Hepatocyte (in vitro differentiated cells): ENCODE measurements around the gene PHF21B. TPM values are rescaled to one million over a fixed set of nuclear protein-coding genes. Genes with fewer than 3 reads are reported as not detected.

Experiments used
- DNase-seq: peaks from one replicate; pipeline ENCODE4 v3.0.0-alpha.2; 2016; ENCODE audit warnings: low spot score
- H2AFZ ChIP-seq: fragments of 200-600 bp; sonication (generic); 2 replicates; pipeline ENCODE4 v1.6.0; 2016; ENCODE audit warnings: antibody characterized with exemption, mild to moderate bottlenecking
- H3K27ac ChIP-seq: fragments of 200-600 bp; sonication (generic); 2 replicates; pipeline ENCODE4 v1.5.1; 2016; ENCODE audit warnings: mild to moderate bottlenecking
- H3K27me3 ChIP-seq: fragments of 200-600 bp; sonication (generic); 2 replicates; pipeline ENCODE4 v1.6.1; 2016
- H3K36me3 ChIP-seq: fragments of 200-600 bp; sonication (generic); replicated peaks from 2 replicates; pipeline ENCODE4 v1.5.1; 2016; ENCODE audit warnings: low read depth; ENCODE audit not compliant: insufficient read depth
- H3K4me1 ChIP-seq: fragments of 200-600 bp; sonication (generic); 2 replicates; pipeline ENCODE4 v1.5.1; 2016; ENCODE audit warnings: mild to moderate bottlenecking, moderate library complexity; ENCODE audit not compliant: insufficient read depth
- H3K4me2 ChIP-seq: fragments of 200-600 bp; sonication (generic); 2 replicates; pipeline ENCODE4 v1.6.0; 2016
- H3K4me3 ChIP-seq: fragments of 200-600 bp; sonication (generic); 2 replicates; pipeline ENCODE4 v1.5.1; 2016; ENCODE audit warnings: mild to moderate bottlenecking
- H3K79me2 ChIP-seq: fragments of 200-600 bp; sonication (generic); 2 replicates; pipeline ENCODE4 v1.6.0; 2017; ENCODE audit warnings: mild to moderate bottlenecking
- H3K9me2 ChIP-seq: fragments of 200-600 bp; sonication (generic); replicated peaks from 2 replicates; pipeline ENCODE4 v1.6.0; 2017; ENCODE audit warnings: mild to moderate bottlenecking; ENCODE audit not compliant: insufficient read depth
- H3K9me3 ChIP-seq: fragments of 200-600 bp; sonication (generic); 2 replicates; pipeline ENCODE4 v1.5.1; 2016; ENCODE audit warnings: low read depth, mild to moderate bottlenecking
- H4K20me1 ChIP-seq: fragments of 200-600 bp; sonication (generic); 2 replicates; pipeline ENCODE4 v1.6.0; 2016; ENCODE audit warnings: mild to moderate bottlenecking; ENCODE audit not compliant: insufficient read depth, poor library complexity, severe bottlenecking
- CTCF ChIP-seq: fragments of 200-600 bp; sonication (generic); IDR thresholded peaks from 2 replicates; pipeline ENCODE4 v1.5.1; 2016; ENCODE audit warnings: antibody characterized with exemption, mild to moderate bottlenecking; ENCODE audit not compliant: poor library complexity
- EZH2 ChIP-seq: fragments of 200-600 bp; sonication (generic); IDR thresholded peaks from 2 replicates; pipeline ENCODE4 v1.6.1; 2016; ENCODE audit warnings: antibody characterized with exemption, mild to moderate bottlenecking, borderline replicate concordance
- EZH2phosphoT487 ChIP-seq: fragments of 200-600 bp; sonication (generic); IDR thresholded peaks from one replicate; pipeline ENCODE4 v1.6.1; 2018; ENCODE audit warnings: antibody characterized with exemption, mild to moderate bottlenecking, low read depth, moderate library complexity; ENCODE audit not compliant: unreplicated experiment, severe bottlenecking
- WGBS: methylation state at CpG from one replicate; pipeline ENCODE4 v1.1.6; 2016; ENCODE audit warnings: low lambda C conversion rate; ENCODE audit errors: missing lambda C conversion rate; 5-methylcytosine and 5-hydroxymethylcytosine counted together
- polyA plus RNA-seq: library from polyadenylated mRNA; unstranded; fragments of >200 nt; fragmentation: Nextera tagmentation; extraction: Ambion mirVana; gene quantifications from 2 replicates; pipeline ENCODE4 v1.2.1, GENCODE V29; 2016
- total RNA-seq: library from RNA; depleted of rRNA; stranded (reverse); fragments of >200 nt; gene quantifications from 2 replicates; pipeline ENCODE4 v1.2.3, GENCODE V29; 2014

PHF21B gene
- total and polyA plus RNA-seq, 2 experiments from 2014 or later: 0.86 to 1.9 TPM

- 98% methylated on average over 6 of the region's 6 CpGs for WGBS
- no peak for TF ChIP-seq EZH2
- TF ChIP-seq EZH2phosphoT487: no peak
- TF ChIP-seq CTCF: no peak
Measured at GRCh38 chr22:44898236-44898635, 111.6 kb downstream of the PHF21B start.

GRCh38 chr22:44895296-44896055, 114.3 kb downstream of the PHF21B start:
- no peak for DNase-seq
- 95% methylated on average over 23 of the region's 23 CpGs for WGBS
- TF ChIP-seq EZH2: no peak
- H2AFZ ChIP-seq: no peak overlapping the region
- H3K4me2 ChIP-seq: no peak overlapping the region
- H3K79me2 ChIP-seq: no peaks in the 10 kb centered on the region
- H4K20me1 ChIP-seq: no peaks in the 10 kb centered on the region
- H3K9me3 ChIP-seq: no peaks in the 10 kb centered on the region
- no peak overlapping the region for H3K4me3 ChIP-seq
- H3K27me3 ChIP-seq: no peaks in the 10 kb centered on the region
- no peaks in the 10 kb centered on the region for H3K36me3 ChIP-seq
- no peaks in the 10 kb centered on the region for H3K4me1 ChIP-seq
- no peaks in the 10 kb centered on the region for H3K9me2 ChIP-seq
- H3K27ac ChIP-seq: no peak overlapping the region

More at GRCh38 chr22:44898236-44898635, 111.6 kb downstream of the PHF21B start:
- H4K20me1 ChIP-seq: no peaks in the 10 kb centered on the region
- no peak overlapping the region for H2AFZ ChIP-seq
- H3K9me2 ChIP-seq: no peaks in the 10 kb centered on the region
- DNase-seq: no peak
- no peaks in the 10 kb centered on the region for H3K27me3 ChIP-seq
- H3K36me3 ChIP-seq: no peaks in the 10 kb centered on the region
- H3K79me2 ChIP-seq: no peaks in the 10 kb centered on the region
- H3K9me3 ChIP-seq: no peaks in the 10 kb centered on the region
- H3K4me3 ChIP-seq: no peak overlapping the region
- no peak overlapping the region for H3K27ac ChIP-seq
- no peak overlapping the region for H3K4me2 ChIP-seq
- no peaks in the 10 kb centered on the region for H3K4me1 ChIP-seq

- no peak for DNase-seq
- 95% methylated on average over 14 of the region's 14 CpGs for WGBS
- TF ChIP-seq EZH2 (no peak), EZH2phosphoT487 (no peak), CTCF (no peak)
- Histone ChIP-seq H4K20me1 (no peaks in the 10 kb centered on the region), H3K9me2 (no peaks in the 10 kb centered on the region), H2AFZ (no peak overlapping the region), H3K27me3 (no peaks in the 10 kb centered on the region), H3K4me3 (no peak overlapping the region), H3K4me2 (no peak overlapping the region), H3K9me3 (no peaks in the 10 kb centered on the region), H3K27ac (no peak overlapping the region), H3K36me3 (no peaks in the 10 kb centered on the region), H3K79me2 (no peaks in the 10 kb centered on the region), H3K4me1 (no peaks in the 10 kb centered on the region)
Measured at GRCh38 chr22:44894782-44895181, 115.0 kb downstream of the PHF21B start.

GRCh38 chr22:44894321-44894720, 115.5 kb downstream of the PHF21B start:
- Histone ChIP-seq H3K9me2 (no peaks in the 10 kb centered on the region), H3K27ac (no peak overlapping the region), H3K4me3 (no peak overlapping the region), H3K27me3 (no peaks in the 10 kb centered on the region), H3K9me3 (no peaks in the 10 kb centered on the region), H3K79me2 (no peaks in the 10 kb centered on the region), H3K4me1 (no peaks in the 10 kb centered on the region), H4K20me1 (no peaks in the 10 kb centered on the region), H3K4me2 (no peak overlapping the region), H3K36me3 (no peaks in the 10 kb centered on the region), H2AFZ (no peak overlapping the region)
- DNase-seq: no peak
- TF ChIP-seq EZH2phosphoT487 (no peak), EZH2 (no peak), CTCF (no peak)
- WGBS: 91% methylated on average over 12 of the region's 12 CpGs
